DMS 273 treated with DMSO at 0.1 percent for 48 hours (cell line): Measurements from ENCODE around the gene MTAP.

Experiments used
- DNase-seq: peaks from one replicate; lab custom pipeline; 2025; lab: John Stamatoyannopoulos, UW

The MTAP gene

DNA sequence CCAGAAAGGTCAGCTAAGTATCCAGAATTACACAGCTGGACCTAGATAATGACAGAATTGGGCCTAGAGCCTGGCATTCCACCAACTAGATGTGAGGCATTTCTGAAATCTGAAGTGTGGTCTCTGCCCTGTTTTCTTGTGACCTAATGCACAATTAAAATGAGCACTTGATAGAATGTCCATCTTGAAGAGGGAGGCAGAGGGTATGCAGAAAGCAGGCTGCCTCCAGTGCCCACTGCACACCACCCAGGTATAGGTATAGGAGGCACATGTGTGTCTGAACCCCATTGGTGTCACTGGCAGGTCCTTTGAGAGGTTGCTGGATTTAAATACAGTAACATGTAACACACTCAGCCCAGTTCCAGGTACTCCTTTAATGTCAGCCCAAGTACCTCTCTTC lies 2.4 kb downstream of the MTAP start:
- DNase-seq = no peak

DNA sequence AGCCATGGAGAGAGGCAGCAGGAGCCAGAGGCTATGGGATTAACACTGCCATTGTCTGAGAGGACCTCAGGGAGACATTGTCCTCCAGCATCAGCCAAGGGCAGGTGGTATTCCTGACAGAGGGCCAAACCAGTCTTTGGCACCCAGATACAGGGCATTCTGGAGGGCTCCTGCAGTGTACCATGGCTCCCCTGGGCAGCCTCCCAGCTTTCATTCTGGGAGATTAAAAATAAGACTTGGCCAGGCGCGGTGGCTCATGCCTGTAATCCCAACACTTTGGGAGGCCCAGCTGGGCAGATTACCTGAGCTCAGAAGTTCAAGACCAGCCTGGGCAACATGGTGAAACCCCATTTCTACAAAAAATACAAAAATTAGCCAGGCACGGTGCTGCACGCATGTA lies 4.2 kb downstream of the MTAP start:
- DNase-seq = no peak

DNA sequence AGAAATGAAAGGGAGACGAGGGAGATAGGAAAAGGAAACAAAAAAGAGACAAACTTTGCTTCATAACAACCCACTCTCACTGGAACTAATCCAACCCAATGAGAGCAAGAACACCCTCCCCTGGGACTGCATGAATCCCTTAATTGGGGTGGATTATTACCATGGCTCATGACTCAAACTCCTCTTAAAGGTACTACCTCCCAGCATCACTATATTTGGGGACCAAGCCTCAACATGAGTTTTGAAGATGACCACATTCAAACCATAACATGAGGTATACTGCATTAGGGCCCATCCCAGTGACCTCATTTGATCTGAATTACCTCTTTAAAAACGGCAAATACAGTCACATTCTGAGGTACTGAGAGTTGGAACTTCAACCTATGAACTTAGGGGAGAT lies 8.0 kb downstream of the MTAP start:
- DNase-seq = peak; percentile 12

- no peak for DNase-seq
These were observed 8.4 kb downstream of the MTAP start for GRCh38 chr9:21810881-21811280.

GRCh38 chr9:21811914-21812313 lies 9.5 kb downstream of the MTAP start:
- peak; percentile 27 for DNase-seq

DNA sequence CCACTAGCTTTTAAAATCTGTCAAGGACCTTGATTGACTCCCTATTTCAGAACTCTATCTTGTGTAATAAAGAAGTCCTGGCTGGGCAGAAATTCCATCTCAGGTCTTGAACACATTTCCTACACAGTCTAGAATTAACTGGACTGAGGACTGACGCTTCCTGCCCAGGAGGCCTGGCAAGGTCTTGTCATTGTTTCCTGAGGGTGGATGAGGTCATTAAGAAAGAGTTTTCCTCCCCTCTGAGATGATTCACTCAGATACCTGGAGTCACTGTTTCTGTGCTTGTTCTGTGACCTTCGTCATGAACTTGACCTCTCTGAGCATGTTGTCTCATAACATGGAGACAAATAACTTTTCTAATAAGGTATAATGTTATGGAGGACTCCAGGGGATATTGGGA lies 10.0 kb downstream of the MTAP start:
- DNase-seq = no peak

- no peak for DNase-seq
These were observed 10.6 kb downstream of the MTAP start for GRCh38 chr9:21812946-21813568.

DNA sequence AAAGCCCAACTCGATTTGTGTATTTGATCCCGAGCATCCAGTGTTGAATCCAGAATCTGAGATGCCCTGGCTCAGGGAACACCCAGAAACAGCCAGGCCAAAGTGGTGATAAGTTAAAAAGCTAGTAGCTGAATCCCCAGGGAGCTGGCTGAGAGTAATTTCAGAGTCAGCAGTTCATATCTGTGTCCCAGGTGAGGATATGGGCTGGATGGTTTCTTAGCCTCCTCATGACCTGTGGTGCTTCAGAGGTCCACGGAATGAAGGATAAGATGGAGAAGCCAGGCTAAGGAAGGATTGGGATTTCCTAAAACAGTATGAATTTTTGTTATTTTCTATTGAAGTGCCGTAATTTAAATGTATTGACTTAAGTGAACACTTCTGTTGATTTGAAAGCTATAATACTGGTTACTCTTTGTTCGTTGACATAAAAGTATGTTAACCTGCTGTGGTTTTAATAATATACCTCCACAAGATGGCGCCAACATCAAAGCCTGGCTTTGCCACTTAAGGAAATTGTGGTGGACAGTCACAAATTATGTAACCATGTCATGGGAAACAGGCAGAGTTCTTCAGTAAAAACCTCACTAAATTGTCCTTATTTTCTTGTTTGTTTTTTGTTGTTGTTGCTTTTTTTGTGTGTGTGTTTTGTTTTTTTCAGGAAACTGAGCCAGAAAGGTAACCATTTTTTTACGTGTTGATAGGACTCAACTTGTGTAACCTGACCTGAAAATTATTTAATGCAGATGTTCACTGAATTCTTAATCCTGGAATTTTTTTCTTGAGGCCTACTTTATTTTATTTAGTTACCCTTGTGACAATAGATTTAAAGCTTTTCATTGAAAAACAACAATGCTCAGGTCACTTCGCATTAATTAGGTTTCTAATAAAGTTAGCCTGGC lies 11.4 kb downstream of the MTAP start:
- DNase-seq = peak; percentile 10

- DNase-seq = no peak
These were observed 13.2 kb downstream of the MTAP start for GRCh38 chr9:21815643-21816042.

GRCh38 chr9:21817176-21817575 lies 14.7 kb downstream of the MTAP start:
- DNase-seq = no peak

GRCh38 chr9:21825637-21826036 lies 23.2 kb downstream of the MTAP start:
- DNase-seq = no peak

DNA sequence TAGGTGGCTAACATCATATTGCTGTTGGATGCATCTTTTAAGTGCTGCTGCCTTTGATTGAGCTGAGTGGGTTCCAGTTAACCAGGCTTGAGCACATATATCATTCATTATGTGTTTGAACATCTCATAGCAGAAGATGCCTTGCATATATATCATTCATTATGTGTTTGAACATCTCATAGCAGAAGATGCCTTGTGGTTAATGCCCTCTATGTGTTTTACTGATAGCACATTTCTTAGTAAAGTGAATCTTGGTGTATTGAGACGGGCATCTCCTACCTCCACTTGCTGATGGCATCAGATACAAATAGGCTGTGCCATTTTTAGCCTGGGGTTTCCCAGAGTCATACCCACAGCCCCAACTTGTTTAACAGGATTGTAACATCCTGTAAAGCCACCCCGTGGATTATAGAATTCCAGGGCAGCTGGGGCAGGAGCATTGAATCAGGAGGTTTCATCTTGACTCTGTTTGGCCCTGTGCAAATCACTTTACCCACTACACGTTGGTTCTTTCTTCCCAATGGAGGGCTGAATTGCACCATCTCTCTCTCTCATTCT lies 26.5 kb downstream of the MTAP start:
- DNase-seq = no peak

GRCh38 chr9:21830589-21830988 lies 28.2 kb downstream of the MTAP start:
- no peak for DNase-seq

- DNase-seq = no peak
These were observed 29.5 kb downstream of the MTAP start for GRCh38 chr9:21831841-21832509.

DNA sequence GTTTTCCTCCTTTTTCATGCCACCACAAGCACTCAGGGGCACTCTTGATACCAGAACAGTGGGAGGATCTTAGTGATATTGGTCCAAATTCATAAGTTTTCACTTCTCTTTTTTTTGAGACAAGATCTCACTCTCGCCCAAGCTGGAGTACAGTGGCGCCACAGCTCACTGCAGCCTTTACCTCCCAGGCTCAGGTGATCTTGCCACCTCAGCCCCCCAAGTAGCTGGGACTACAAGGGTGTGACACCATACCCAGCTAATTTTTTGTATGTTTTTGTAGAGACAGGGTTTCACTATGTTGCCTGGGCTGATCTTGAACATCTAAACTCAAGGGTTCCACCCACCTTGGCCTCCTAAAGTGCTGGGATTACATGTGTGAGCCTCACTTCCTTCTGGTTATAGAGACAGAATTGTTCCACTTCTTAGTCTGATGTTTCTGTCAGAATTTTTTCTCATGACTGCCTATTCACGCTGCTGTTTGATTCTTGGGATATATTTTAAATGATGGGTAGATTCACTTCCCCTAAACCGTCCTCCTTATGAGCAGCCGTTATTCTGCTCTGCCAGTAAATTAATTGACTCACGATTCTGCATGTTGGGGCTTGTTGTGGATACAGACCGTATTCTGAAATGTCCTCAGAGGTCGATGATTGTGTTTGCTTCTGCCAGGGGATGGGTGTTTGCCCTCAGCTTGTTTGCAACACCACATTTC lies 30.8 kb downstream of the MTAP start:
- no peak for DNase-seq

DNA sequence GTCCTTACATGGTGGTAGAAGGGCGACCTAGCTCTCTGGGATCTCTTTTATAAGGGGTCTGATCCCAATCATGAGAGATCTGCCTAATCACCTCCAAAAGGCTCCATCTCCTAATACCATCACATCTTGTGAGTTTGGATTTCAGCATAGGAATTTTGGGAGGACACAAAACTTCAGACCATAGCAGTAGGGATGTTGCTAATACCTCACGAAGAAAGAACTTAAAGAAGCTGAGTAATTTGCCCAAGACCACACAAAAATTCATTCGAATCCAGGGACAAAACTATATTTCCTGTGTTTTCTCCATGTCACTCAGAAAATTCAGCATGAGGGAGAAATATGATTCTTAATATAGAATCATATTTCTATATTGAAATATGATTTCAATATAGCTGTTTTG lies 32.7 kb downstream of the MTAP start:
- no peak for DNase-seq

DNA sequence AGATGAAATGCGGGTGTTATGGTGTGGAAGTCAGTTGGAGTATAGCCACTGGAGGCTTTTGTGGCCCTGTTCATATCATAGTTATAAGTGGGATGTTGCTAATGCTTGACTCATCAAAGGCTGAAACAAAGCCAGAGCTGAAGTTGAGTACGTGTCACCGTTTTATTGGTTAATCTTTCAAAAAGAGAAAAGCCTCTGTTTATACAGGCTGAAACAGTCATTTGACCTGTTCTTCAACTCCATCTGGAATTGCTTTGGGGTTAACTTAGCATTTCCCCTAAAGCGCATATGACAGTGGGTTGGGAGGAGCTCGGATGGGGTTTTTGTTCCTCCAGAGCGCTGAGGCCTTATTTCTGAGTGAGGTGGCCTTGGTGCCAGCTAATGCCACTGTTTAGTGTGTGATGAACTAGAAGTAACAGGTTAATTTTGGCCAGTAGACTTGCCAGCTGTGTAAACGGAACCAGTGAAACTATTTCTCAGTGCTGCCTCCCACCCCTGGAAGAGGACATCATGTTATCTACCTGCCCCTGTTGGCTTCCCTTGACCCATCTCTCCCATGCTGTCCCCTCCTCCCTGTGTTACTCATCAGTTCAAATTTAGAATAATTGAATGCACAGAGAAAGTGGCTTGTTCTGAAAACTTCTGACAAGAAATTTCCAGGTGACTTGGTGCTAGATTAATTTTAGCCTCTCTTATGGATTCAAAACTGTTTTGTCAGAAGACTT lies 34.2 kb downstream of the MTAP start:
- DNase-seq = no peak

- no peak for DNase-seq
These were observed 35.1 kb downstream of the MTAP start for GRCh38 chr9:21837501-21837900.

- DNase-seq = no peak
These were observed 38.2 kb downstream of the MTAP start for GRCh38 chr9:21840647-21841046.

DNA sequence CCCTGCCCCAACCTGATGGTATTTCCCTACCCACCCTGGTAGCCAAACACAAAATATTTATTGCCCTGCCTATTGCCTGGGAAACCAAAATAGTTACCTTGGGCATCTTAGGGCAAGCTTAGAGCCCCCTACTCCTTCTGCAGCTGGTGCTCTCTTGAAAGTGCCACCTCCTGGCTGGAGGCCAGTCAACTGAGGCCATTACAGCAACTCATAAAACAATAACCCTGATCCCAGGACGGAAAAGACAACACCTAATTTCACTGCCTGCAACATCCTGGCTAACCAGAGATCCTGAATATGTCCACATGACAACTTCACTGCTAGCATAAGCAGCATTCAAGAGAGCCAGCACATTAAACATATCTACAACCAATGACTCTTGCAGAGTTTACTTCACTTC lies 38.7 kb downstream of the MTAP start:
- DNase-seq = no peak

- no peak for DNase-seq
These were observed 46.2 kb downstream of the MTAP start for GRCh38 chr9:21848615-21849014.
